Keratinocyte (primary cell): Measurements from ENCODE around the gene CECR2. TPM values are rescaled to one million over a fixed set of nuclear protein-coding genes. Genes with fewer than 3 reads are reported as not detected.

ENCODE experiments used
- DNase-seq: peaks from one replicate; pipeline ENCODE4 v3.0.0-alpha.2; 2011; ENCODE audit warnings: low read depth, missing footprints, low spot score
- FAIRE-seq: peaks from 2 replicates; lab custom pipeline; 2011; peaks lifted over from hg19 to GRCh38; lab: Jason Lieb, UNC
- H2AFZ ChIP-seq: 2 replicates; pipeline ENCODE4 v1.6.0; 2012; ENCODE audit warnings: low read length, control low read depth, inconsistent platforms; ENCODE audit not compliant: control insufficient read depth
- H3K27ac ChIP-seq: 2 replicates; pipeline ENCODE4 v1.5.1; 2011; ENCODE audit warnings: low read length; ENCODE audit not compliant: control insufficient read depth, insufficient read depth
- H3K27me3 ChIP-seq: 3 replicates; pipeline ENCODE4 v1.6.0; 2011; ENCODE audit warnings: low read length; ENCODE audit not compliant: control insufficient read depth, insufficient read depth; ENCODE audit errors: extremely low read depth
- H3K36me3 ChIP-seq, 2 experiments: 2 replicates in 1 of 2; 3 replicates in 1 of 2; pipeline ENCODE4 v1.5.1; 2011; ENCODE audit warnings: low read length in 2 of 2, mild to moderate bottlenecking in 1 of 2; ENCODE audit not compliant: control insufficient read depth in 2 of 2, insufficient read depth in 2 of 2; ENCODE audit errors: extremely low read depth in 1 of 2
- H3K4me1 ChIP-seq: 3 replicates; pipeline ENCODE4 v1.5.1; 2011; ENCODE audit warnings: low read length; ENCODE audit not compliant: control insufficient read depth, insufficient read depth; ENCODE audit errors: extremely low read depth
- H3K4me2 ChIP-seq: 3 replicates; pipeline ENCODE4 v1.6.0; 2011; ENCODE audit warnings: low read depth, low read length; ENCODE audit not compliant: control insufficient read depth, insufficient read depth; ENCODE audit errors: extremely low read depth
- H3K4me3 ChIP-seq, 3 experiments: fragments of 200-600 bp in 1 of 3; sonication (generic) in 1 of 3; 2 replicates in 2 of 3; 3 replicates in 1 of 3; pipeline ENCODE4 v1.5.1; 2011 to 2016; ENCODE audit warnings: low read length in 3 of 3, mild to moderate bottlenecking in 3 of 3, control low read depth in 2 of 3, inconsistent platforms in 1 of 3, low read depth in 1 of 3, mixed read lengths in 1 of 3, mixed run types in 1 of 3, moderate library complexity in 1 of 3; ENCODE audit not compliant: control insufficient read depth in 2 of 3, insufficient read depth in 2 of 3; ENCODE audit errors: extremely low read depth in 1 of 3
- H3K79me2 ChIP-seq: 2 replicates; pipeline ENCODE4 v1.6.0; 2012; ENCODE audit warnings: low read length; ENCODE audit not compliant: control insufficient read depth, insufficient read depth
- H3K9ac ChIP-seq: 3 replicates; pipeline ENCODE4 v1.6.0; 2011; ENCODE audit warnings: low read length; ENCODE audit not compliant: control insufficient read depth, insufficient read depth; ENCODE audit errors: extremely low read depth
- H3K9me1 ChIP-seq: 3 replicates; pipeline ENCODE4 v1.6.0; 2011; ENCODE audit warnings: low read length; ENCODE audit not compliant: control insufficient read depth, insufficient read depth; ENCODE audit errors: extremely low read depth
- H3K9me3 ChIP-seq: 2 replicates; pipeline ENCODE4 v1.5.1; 2012; ENCODE audit warnings: low read depth, low read length; ENCODE audit not compliant: control insufficient read depth
- H4K20me1 ChIP-seq: 3 replicates; pipeline ENCODE4 v1.6.0; 2011; ENCODE audit warnings: low read length; ENCODE audit not compliant: control insufficient read depth, insufficient read depth; ENCODE audit errors: extremely low read depth
- EZH2 ChIP-seq: IDR thresholded peaks from one replicate; pipeline ENCODE4 v1.6.1; 2012; ENCODE audit warnings: inconsistent platforms, mild to moderate bottlenecking, low read length, moderate library complexity
- dilution Hi-C: fragments of 300-500 bp; cut with MboI; formaldehyde crosslinking; loops from one replicate; pipeline ENCODE4 v1.7.0; 2020; ENCODE audit warnings: low sequenced_read_pairs; ENCODE audit not compliant: extremely low pct_ligation_motif_present
- polyA plus RNA-seq, 5 experiments: library from polyadenylated mRNA; depleted of rRNA in 3 of 5; stranded (reverse) in 3 of 5; stranded (forward) in 1 of 5; unstranded in 1 of 5; fragments of >200 nt; gene quantifications; 1 replicate in 1 of 5; 2 replicates in 3 of 5; 3 replicates in 1 of 5; pipeline versions ENCODE4 v1.2.1 to v1.2.3, GENCODE V29; 2011 to 2012; ENCODE audit warnings: missing spikeins in 2 of 5, low read depth in 1 of 5, low replicate concordance in 1 of 5
- TF ChIP-seq, protein P1 (sequence below), 3 experiments: IDR thresholded peaks in 1 of 3; conservative IDR thresholded peaks in 1 of 3; optimal IDR thresholded peaks in 1 of 3; 2 replicates in 2 of 3; 3 replicates in 1 of 3; pipeline versions ENCODE3 to v1.5.1; 2011; ENCODE audit warnings: low read length in 3 of 3, mild to moderate bottlenecking in 3 of 3, moderate library complexity in 2 of 3, control low read depth in 1 of 3, inconsistent platforms in 1 of 3; ENCODE audit not compliant: insufficient read depth in 2 of 3; ENCODE audit errors: extremely low read depth in 1 of 3

Gene CECR2
- polyA plus RNA-seq, 1 donor (not counting 4 experiments of a cell fraction or from before 2014, with no cell fraction given), result not detected

- Histone ChIP-seq H3K27ac (no peak overlapping the region), H3K4me2 (no peak overlapping the region), H3K27me3 (peaks cover 6% of the 10 kb centered on the region), H2AFZ (no peak overlapping the region), H3K9ac (no peak overlapping the region), H3K9me1 (no peaks in the 10 kb centered on the region), H3K36me3 (no peaks in the 10 kb centered on the region), H3K4me3 (no peak overlapping the region), H3K4me1 (no peaks in the 10 kb centered on the region), H3K9me3 (no peaks in the 10 kb centered on the region), H4K20me1 (no peaks in the 10 kb centered on the region), H3K79me2 (no peaks in the 10 kb centered on the region)
- no peak for TF ChIP-seq EZH2
- TF ChIP-seq, protein P1, sequence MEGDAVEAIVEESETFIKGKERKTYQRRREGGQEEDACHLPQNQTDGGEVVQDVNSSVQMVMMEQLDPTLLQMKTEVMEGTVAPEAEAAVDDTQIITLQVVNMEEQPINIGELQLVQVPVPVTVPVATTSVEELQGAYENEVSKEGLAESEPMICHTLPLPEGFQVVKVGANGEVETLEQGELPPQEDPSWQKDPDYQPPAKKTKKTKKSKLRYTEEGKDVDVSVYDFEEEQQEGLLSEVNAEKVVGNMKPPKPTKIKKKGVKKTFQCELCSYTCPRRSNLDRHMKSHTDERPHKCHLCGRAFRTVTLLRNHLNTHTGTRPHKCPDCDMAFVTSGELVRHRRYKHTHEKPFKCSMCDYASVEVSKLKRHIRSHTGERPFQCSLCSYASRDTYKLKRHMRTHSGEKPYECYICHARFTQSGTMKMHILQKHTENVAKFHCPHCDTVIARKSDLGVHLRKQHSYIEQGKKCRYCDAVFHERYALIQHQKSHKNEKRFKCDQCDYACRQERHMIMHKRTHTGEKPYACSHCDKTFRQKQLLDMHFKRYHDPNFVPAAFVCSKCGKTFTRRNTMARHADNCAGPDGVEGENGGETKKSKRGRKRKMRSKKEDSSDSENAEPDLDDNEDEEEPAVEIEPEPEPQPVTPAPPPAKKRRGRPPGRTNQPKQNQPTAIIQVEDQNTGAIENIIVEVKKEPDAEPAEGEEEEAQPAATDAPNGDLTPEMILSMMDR (optimal IDR thresholded peaks at IDR 0.05 in 1 of 3, IDR thresholded peaks at IDR 0.05 in 1 of 3, conservative IDR thresholded peaks at IDR 0.05 in 1 of 3; ENCODE audit: extremely low read depth in 1 of 3, insufficient read depth in 2 of 3, low read length in 3 of 3), result no peak
- FAIRE-seq, result no peak
- dilution Hi-C loops, result no loop called here
- DNase-seq, result no peak
These were observed 7.7 kb downstream of the CECR2 start for GRCh38 chr22:17376950-17377349.

DNA sequence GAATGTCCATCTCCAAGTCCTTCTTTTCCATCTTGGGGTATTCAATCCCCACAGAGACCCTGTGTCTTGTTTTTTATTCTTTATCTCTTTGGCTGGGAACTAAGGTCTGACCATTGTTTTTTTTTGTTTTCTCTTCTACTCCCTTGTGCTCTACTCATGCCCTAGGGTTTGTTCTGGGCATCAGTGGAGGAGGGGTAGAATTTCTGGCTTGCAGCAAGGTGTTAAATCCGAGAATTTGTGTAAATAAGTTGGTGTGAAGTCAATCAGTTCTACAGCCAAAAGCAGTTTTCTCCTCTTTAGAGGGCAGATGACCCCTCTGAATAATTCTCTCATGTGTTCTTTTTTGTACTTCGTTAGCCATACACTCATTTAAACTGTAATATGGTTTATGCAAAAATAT lies 10.7 kb downstream of the CECR2 start:
- Histone ChIP-seq H3K9ac (no peak overlapping the region), H3K79me2 (no peaks in the 10 kb centered on the region), H3K9me1 (no peaks in the 10 kb centered on the region), H3K4me2 (no peak overlapping the region), H3K9me3 (no peaks in the 10 kb centered on the region), H3K27ac (no peak overlapping the region), H4K20me1 (no peaks in the 10 kb centered on the region), H3K27me3 (no peaks in the 10 kb centered on the region), H3K36me3 (no peaks in the 10 kb centered on the region), H2AFZ (no peak overlapping the region), H3K4me1 (no peaks in the 10 kb centered on the region), H3K4me3 (no peak overlapping the region)
- FAIRE-seq, result no peak
- TF ChIP-seq EZH2, result no peak
- DNase-seq, result no peak
- dilution Hi-C loops, result no loop called here

DNA sequence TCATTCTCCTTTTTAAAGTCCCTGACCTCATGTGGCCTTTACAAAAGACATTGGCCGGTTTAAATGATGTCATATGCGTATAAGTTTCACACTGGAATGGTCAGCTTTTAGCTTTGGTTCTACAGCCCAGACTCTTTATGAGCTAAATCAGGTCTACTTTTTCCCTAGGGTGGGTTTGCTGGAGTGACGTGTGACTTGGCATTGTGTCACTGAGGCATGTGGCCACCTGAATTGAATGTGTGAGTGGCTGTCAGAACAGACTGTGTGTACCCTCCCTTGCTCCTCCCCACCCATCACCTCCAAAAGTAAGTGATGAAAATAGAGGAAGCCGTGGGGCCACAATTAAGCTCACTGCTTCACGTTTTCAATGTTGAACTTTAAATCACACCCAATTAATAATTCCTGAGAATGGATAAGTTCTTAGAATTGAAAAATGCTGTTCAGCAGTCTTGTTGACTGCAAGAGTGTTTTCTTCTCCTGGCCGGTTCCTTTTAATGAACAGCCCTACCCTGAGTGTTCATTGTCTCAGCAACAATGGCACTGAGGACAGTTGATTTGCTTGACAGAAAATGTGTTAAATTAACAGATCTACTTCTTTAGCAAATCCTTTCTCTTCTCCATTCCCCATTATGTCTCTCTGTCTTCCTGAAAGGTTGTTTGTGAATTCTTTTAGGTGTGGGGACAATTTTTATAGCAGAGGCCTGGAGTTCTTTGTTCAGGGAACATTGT lies 11.3 kb downstream of the CECR2 start:
- Histone ChIP-seq H2AFZ (no peak overlapping the region), H3K36me3 (no peaks in the 10 kb centered on the region), H3K4me2 (no peak overlapping the region), H3K79me2 (no peaks in the 10 kb centered on the region), H3K9me1 (no peaks in the 10 kb centered on the region), H3K27ac (no peak overlapping the region), H3K9ac (no peak overlapping the region), H3K4me3 (no peak overlapping the region), H4K20me1 (no peaks in the 10 kb centered on the region), H3K4me1 (no peaks in the 10 kb centered on the region), H3K9me3 (no peaks in the 10 kb centered on the region), H3K27me3 (no peaks in the 10 kb centered on the region)
- no peak for TF ChIP-seq EZH2
- TF ChIP-seq, protein P1 (optimal IDR thresholded peaks at IDR 0.05 in 1 of 3, IDR thresholded peaks at IDR 0.05 in 1 of 3, conservative IDR thresholded peaks at IDR 0.05 in 1 of 3; ENCODE audit: extremely low read depth in 1 of 3, insufficient read depth in 2 of 3, low read length in 3 of 3), result no peak
- dilution Hi-C loops, result no loop called here
- FAIRE-seq (no peak), DNase-seq (no peak)
